GM23338 (cell line): ENCODE measurements around the gene TNFSF10. TPM values are rescaled to one million over a fixed set of nuclear protein-coding genes. Genes with fewer than 3 reads are reported as not detected.
"Not testable (repeated sequence)": the region's sequence is repeated elsewhere in the genome, so short reads cannot be mapped to it uniquely, and the experiment has no call there.

Experiments
- ATAC-seq: fragments of 200-7000 bp; cut with Tn5 transposase; 3 replicates; pipeline ENCODE4 v1.9.1; 2020
- DNase-seq: peaks from one replicate; pipeline ENCODE4 v3.0.0-alpha.2; 2015; ENCODE audit warnings: low spot score
- H2AFZ ChIP-seq: fragments of 200-600 bp; sonication (generic); 2 replicates; pipeline ENCODE4 v1.8.0; 2016; ENCODE audit warnings: antibody characterized with exemption, mild to moderate bottlenecking, moderate library complexity
- H3F3A ChIP-seq: fragments of 200-600 bp; sonication (generic); replicated peaks from 2 replicates; pipeline ENCODE4 v1.8.0; 2017; ENCODE audit warnings: antibody characterized with exemption, mixed run types, low read depth
- H3K27ac ChIP-seq: fragments of 200-600 bp; sonication (generic); 2 replicates; pipeline ENCODE4 v1.6.1; 2016; ENCODE audit warnings: low read depth
- H3K27me3 ChIP-seq: fragments of 200-600 bp; sonication (generic); 2 replicates; pipeline ENCODE4 v1.8.0; 2016; ENCODE audit warnings: mild to moderate bottlenecking, mixed run types, moderate library complexity; ENCODE audit not compliant: insufficient read depth
- H3K36me3 ChIP-seq: fragments of 200-600 bp; sonication (generic); 2 replicates; pipeline ENCODE4 v1.8.0; 2016; ENCODE audit warnings: mild to moderate bottlenecking; ENCODE audit not compliant: insufficient read depth
- H3K4me1 ChIP-seq: fragments of 200-600 bp; sonication (generic); 2 replicates; pipeline ENCODE4 v1.8.0; 2016; ENCODE audit warnings: mild to moderate bottlenecking, moderate library complexity; ENCODE audit not compliant: insufficient read depth
- H3K4me2 ChIP-seq: fragments of 200-600 bp; sonication (generic); 2 replicates; pipeline ENCODE4 v1.7.1; 2017; ENCODE audit warnings: mixed run types
- H3K4me3 ChIP-seq: fragments of 200-600 bp; sonication (generic); 2 replicates; pipeline ENCODE4 v1.6.1; 2016; ENCODE audit warnings: mixed run types
- H3K79me2 ChIP-seq: fragments of 200-600 bp; sonication (generic); replicated peaks from 2 replicates; pipeline ENCODE4 v1.8.0; 2017; ENCODE audit warnings: mild to moderate bottlenecking; ENCODE audit not compliant: insufficient read depth
- H3K9me2 ChIP-seq: fragments of 200-600 bp; sonication (generic); 2 replicates; pipeline ENCODE4 v1.8.0; 2017; ENCODE audit not compliant: insufficient read depth
- H4K20me1 ChIP-seq: fragments of 200-600 bp; sonication (generic); replicated peaks from 2 replicates; pipeline ENCODE4 v1.8.0; 2017; ENCODE audit warnings: mild to moderate bottlenecking; ENCODE audit not compliant: insufficient read depth
- H3K27ac Mint-ChIP-seq: 2 replicates; pipeline ENCODE4 v1.8.0; 2020; ENCODE audit warnings: inconsistent platforms, mild to moderate bottlenecking, moderate library complexity, mixed read lengths
- H3K27me3 Mint-ChIP-seq: 3 replicates; pipeline ENCODE4 v1.8.0; 2022; ENCODE audit warnings: low read depth, mild to moderate bottlenecking, moderate library complexity, mixed read lengths, inconsistent platforms; ENCODE audit not compliant: insufficient read depth, poor library complexity
- H3K36me3 Mint-ChIP-seq: 3 replicates; pipeline ENCODE4 v1.8.0; 2021; ENCODE audit warnings: low read depth, mild to moderate bottlenecking, inconsistent platforms, moderate library complexity, mixed read lengths
- H3K4me1 Mint-ChIP-seq: 3 replicates; pipeline ENCODE4 v1.8.0; 2020; ENCODE audit warnings: mild to moderate bottlenecking, inconsistent platforms, mixed read lengths
- H3K4me3 Mint-ChIP-seq: 3 replicates; pipeline ENCODE4 v1.8.0; 2021; ENCODE audit warnings: moderate library complexity, mild to moderate bottlenecking, inconsistent platforms, mixed read lengths
- H3K9me3 Mint-ChIP-seq: 3 replicates; pipeline ENCODE4 v1.8.0; 2020; ENCODE audit warnings: moderate library complexity, mild to moderate bottlenecking, inconsistent platforms, mixed read lengths
- CREB1 ChIP-seq: fragments of 250-450 bp; sonication (Bioruptor Pico); IDR thresholded peaks from 2 replicates; pipeline ENCODE4 v1.5.0; 2020; ENCODE audit warnings: low read depth, mild to moderate bottlenecking, moderate library complexity
- CTCF ChIP-seq, 2 experiments: fragments of 200-600 bp in 1 of 2; sonication (generic) in 1 of 2; conservative IDR thresholded peaks; 2 replicates each; pipeline versions ENCODE4 v1.5.1 to v1.6.1; 2016 to 2017; ENCODE audit warnings: antibody characterized with exemption in 2 of 2, low read depth in 2 of 2, mild to moderate bottlenecking in 2 of 2, moderate library complexity in 1 of 2
- ETS1 ChIP-seq: IDR thresholded peaks from 2 replicates; pipeline ENCODE4 v1.6.1; 2016; ENCODE audit warnings: antibody characterized with exemption
- EZH2 ChIP-seq: fragments of 200-600 bp; sonication (generic); IDR thresholded peaks from one replicate; pipeline ENCODE4 v1.8.0; 2017; ENCODE audit warnings: antibody characterized with exemption, mild to moderate bottlenecking, low read depth; ENCODE audit not compliant: unreplicated experiment
- EZH2phosphoT487 ChIP-seq: fragments of 200-600 bp; sonication (generic); IDR thresholded peaks from one replicate; pipeline ENCODE4 v1.8.1; 2018; ENCODE audit warnings: antibody characterized with exemption; ENCODE audit not compliant: unreplicated experiment
- JUNB ChIP-seq: IDR thresholded peaks from one replicate; pipeline ENCODE4 v1.6.1; 2016; ENCODE audit warnings: antibody characterized with exemption; ENCODE audit not compliant: unreplicated experiment
- NANOG ChIP-seq: IDR thresholded peaks from 2 replicates; pipeline ENCODE4 v1.6.1; 2016; ENCODE audit warnings: antibody characterized with exemption, borderline replicate concordance
- POLR2AphosphoS5 ChIP-seq: IDR thresholded peaks from 2 replicates; pipeline ENCODE4 v1.6.1; 2016; ENCODE audit warnings: antibody characterized with exemption, low read depth
- STAT1 ChIP-seq: IDR thresholded peaks from one replicate; pipeline ENCODE4 v1.6.1; 2016; ENCODE audit warnings: antibody characterized with exemption; ENCODE audit not compliant: unreplicated experiment
- ZNF114 ChIP-seq: fragments of 250-450 bp; sonication (Bioruptor Pico); IDR thresholded peaks from 2 replicates; pipeline ENCODE4 v1.5.0; 2020; ENCODE audit warnings: mild to moderate bottlenecking, moderate library complexity
- ZNF331 ChIP-seq: fragments of 250-450 bp; sonication (Bioruptor Pico); IDR thresholded peaks from 2 replicates; pipeline ENCODE4 v1.5.0; 2020; ENCODE audit warnings: low read depth, mild to moderate bottlenecking, moderate library complexity
- polyA plus RNA-seq: library from polyadenylated mRNA; unstranded; fragments of >200 nt; fragmentation: Nextera tagmentation; extraction: Ambion mirVana; gene quantifications from 2 replicates; pipeline ENCODE4 v1.2.1, GENCODE V29; 2016
- total RNA-seq: library from RNA; depleted of rRNA; stranded (reverse); fragments of >200 nt; shearing (Covaris generic); gene quantifications from 2 replicates; pipeline ENCODE4 v1.2.3, GENCODE V29; 2014
- TF ChIP-seq, protein P1 (sequence below): IDR thresholded peaks from one replicate; pipeline ENCODE4 v1.6.1; 2018; ENCODE audit warnings: antibody characterized with exemption; ENCODE audit not compliant: unreplicated experiment

TNFSF10 gene
- total and polyA plus RNA-seq, 2 experiments from 2014 or later: 0.27 TPM; not detected in 1

DNA sequence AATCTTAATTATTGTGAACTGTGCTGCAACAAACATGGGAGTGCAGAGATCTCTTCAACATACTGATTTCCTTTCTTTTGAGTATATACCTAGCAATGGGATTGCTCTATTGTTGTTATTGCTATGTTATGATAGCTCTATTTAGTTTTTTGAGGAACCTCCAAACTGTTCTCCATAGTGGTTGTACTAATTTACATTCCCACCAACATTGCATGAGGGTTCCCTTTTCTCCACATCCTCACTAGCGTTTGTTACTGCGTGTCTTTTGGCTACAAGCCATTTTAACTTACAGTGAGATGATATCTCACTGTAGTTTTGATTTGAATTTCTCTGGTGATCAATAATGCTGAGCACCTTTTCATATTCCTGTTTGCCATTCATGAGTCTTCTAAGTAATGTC is 45.5 kb upstream of the TNFSF10 start:
- H3K4me1 ChIP-seq: peaks cover 8% of the 10 kb centered on the region
- H3K27me3 Mint-ChIP-seq: no peaks in the 10 kb centered on the region
- H3K9me2 ChIP-seq: no peaks in the 10 kb centered on the region; the same call in 1 of the 2 replicates
- no peak for TF ChIP-seq ZNF114 (CRISPR knock-in tag)
- TF ChIP-seq EZH2phosphoT487: no peak
- TF ChIP-seq ETS1: no peak
- no peak for TF ChIP-seq EZH2
- no peaks in the 10 kb centered on the region for H3F3A ChIP-seq
- no peaks in the 10 kb centered on the region for H4K20me1 ChIP-seq
- H3K4me1 Mint-ChIP-seq: peaks cover 3% of the 10 kb centered on the region; the same call in 1 of the 3 replicates
- H3K27me3 ChIP-seq: no peaks in the 10 kb centered on the region
- 0 out of 3 replicates have a peak, but pooled peaks cover 4% of the 10 kb centered on the region for H3K36me3 Mint-ChIP-seq
- H2AFZ ChIP-seq: no peak overlapping the region
- no peak for ATAC-seq
- peaks cover 8% of the 10 kb centered on the region; the same call in 2 of the 3 replicates for H3K9me3 Mint-ChIP-seq
- no peak overlapping the region for H3K27ac ChIP-seq
- no peaks in the 10 kb centered on the region for H3K79me2 ChIP-seq
- H3K4me2 ChIP-seq: no peak overlapping the region
- H3K4me3 ChIP-seq: no peak overlapping the region
- DNase-seq: no peak
- no peak overlapping the region for H3K27ac Mint-ChIP-seq
- no peaks in the 10 kb centered on the region for H3K36me3 ChIP-seq
- H3K4me3 Mint-ChIP-seq: no peak overlapping the region

- H3K36me3 ChIP-seq, H3K27ac Mint-ChIP-seq, H2AFZ ChIP-seq, H3K27me3 ChIP-seq, H3K9me2 ChIP-seq, H3K4me2 ChIP-seq, DNase-seq, H3K27ac ChIP-seq, H3F3A ChIP-seq, H3K4me3 ChIP-seq, H3K4me3 Mint-ChIP-seq, H3K27me3 Mint-ChIP-seq, ATAC-seq, H4K20me1 ChIP-seq, H3K9me3 Mint-ChIP-seq, H3K79me2 ChIP-seq, H3K36me3 Mint-ChIP-seq: not testable (repeated sequence)
- peaks cover 16% of the 10 kb centered on the region for H3K4me1 ChIP-seq
- peaks cover 10% of the 10 kb centered on the region; the same call in 2 of the 3 replicates for H3K4me1 Mint-ChIP-seq
Observed at GRCh38 chr3:172566785-172567184, 43.6 kb upstream of the TNFSF10 start.

- no peak for ATAC-seq
- Mint-ChIP-seq H3K36me3 (0 out of 3 replicates have a peak, but pooled peaks cover 4% of the 10 kb centered on the region), H3K27me3 (peaks cover 3% of the 10 kb centered on the region), H3K9me3 (peaks cover 8% of the 10 kb centered on the region; the same call in 2 of the 3 replicates), H3K4me1 (peaks cover 10% of the 10 kb centered on the region; the same call in 2 of the 3 replicates), H3K27ac (no peak overlapping the region), H3K4me3 (no peak overlapping the region)
- peaks cover 16% of the 10 kb centered on the region for H3K4me1 ChIP-seq
- no peak overlapping the region for H3K4me2 ChIP-seq
- H4K20me1 ChIP-seq: no peaks in the 10 kb centered on the region
- H3K9me2 ChIP-seq: no peaks in the 10 kb centered on the region; the same call in 1 of the 2 replicates
- H3F3A ChIP-seq: no peaks in the 10 kb centered on the region
- H3K36me3 ChIP-seq: no peaks in the 10 kb centered on the region
- H3K79me2 ChIP-seq: no peaks in the 10 kb centered on the region
- H3K4me3 ChIP-seq: no peak overlapping the region
- H3K27me3 ChIP-seq: no peaks in the 10 kb centered on the region
- DNase-seq: no peak
- no peak overlapping the region for H2AFZ ChIP-seq
- H3K27ac ChIP-seq: no peak overlapping the region
- TF ChIP-seq STAT1 (no peak), ZNF114 (CRISPR knock-in tag) (no peak), EZH2 (no peak), ZNF331 (no peak), NANOG (no peak), ETS1 (no peak), EZH2phosphoT487 (no peak), JUNB (no peak), CTCF (conservative IDR thresholded peaks at IDR 0.05; ENCODE audit: low read depth in 2 of 2) (no peak), CREB1 (CRISPR knock-in tag) (no peak), POLR2AphosphoS5 (no peak)
- TF ChIP-seq, protein P1, sequence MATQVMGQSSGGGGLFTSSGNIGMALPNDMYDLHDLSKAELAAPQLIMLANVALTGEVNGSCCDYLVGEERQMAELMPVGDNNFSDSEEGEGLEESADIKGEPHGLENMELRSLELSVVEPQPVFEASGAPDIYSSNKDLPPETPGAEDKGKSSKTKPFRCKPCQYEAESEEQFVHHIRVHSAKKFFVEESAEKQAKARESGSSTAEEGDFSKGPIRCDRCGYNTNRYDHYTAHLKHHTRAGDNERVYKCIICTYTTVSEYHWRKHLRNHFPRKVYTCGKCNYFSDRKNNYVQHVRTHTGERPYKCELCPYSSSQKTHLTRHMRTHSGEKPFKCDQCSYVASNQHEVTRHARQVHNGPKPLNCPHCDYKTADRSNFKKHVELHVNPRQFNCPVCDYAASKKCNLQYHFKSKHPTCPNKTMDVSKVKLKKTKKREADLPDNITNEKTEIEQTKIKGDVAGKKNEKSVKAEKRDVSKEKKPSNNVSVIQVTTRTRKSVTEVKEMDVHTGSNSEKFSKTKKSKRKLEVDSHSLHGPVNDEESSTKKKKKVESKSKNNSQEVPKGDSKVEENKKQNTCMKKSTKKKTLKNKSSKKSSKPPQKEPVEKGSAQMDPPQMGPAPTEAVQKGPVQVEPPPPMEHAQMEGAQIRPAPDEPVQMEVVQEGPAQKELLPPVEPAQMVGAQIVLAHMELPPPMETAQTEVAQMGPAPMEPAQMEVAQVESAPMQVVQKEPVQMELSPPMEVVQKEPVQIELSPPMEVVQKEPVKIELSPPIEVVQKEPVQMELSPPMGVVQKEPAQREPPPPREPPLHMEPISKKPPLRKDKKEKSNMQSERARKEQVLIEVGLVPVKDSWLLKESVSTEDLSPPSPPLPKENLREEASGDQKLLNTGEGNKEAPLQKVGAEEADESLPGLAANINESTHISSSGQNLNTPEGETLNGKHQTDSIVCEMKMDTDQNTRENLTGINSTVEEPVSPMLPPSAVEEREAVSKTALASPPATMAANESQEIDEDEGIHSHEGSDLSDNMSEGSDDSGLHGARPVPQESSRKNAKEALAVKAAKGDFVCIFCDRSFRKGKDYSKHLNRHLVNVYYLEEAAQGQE: no peak
Observed at GRCh38 chr3:172564499-172564898, 41.3 kb upstream of the TNFSF10 start.
